ENCODE measurements around the gene MRAS.
"Not testable (repeated sequence)": the region's sequence is repeated elsewhere in the genome, so short reads cannot be mapped to it uniquely, and the experiment has no call there.

The MRAS gene

DNA sequence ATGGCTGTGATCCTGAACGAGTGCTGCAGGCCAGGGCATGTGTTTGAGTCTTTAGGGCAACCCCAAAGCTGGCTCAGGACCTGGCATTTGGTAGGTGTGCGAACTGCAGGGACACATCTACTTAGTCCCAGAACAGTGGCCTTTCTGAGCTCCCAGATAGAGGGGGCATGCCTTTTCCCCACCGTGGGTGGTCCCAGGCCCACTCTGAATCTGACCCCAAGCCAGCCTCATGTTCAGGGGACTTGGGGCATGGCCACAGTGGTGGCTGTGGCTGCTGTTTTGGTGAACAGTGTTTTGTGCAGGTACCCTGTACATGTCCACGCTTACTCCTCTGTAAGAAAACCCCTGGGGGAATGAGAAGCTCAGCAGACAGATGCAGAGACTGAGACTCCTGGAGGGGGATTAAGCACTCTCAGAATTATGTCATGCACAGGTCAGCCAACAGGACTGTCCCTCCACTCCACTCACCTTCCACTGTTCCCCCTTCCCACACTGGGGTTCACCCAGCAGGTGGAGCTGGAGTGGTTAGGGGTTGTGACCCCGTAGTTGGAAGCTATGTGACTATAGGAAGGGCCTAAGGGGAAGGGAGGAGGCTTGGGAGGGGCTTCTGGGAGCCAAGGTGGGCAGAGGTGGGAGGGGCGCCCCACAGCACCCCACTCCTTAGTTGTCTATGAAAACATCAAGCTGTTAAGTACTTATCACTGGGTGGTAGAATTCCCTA is 102.5 kb downstream of the MRAS start:
- DNase-seq, result no peak

DNA sequence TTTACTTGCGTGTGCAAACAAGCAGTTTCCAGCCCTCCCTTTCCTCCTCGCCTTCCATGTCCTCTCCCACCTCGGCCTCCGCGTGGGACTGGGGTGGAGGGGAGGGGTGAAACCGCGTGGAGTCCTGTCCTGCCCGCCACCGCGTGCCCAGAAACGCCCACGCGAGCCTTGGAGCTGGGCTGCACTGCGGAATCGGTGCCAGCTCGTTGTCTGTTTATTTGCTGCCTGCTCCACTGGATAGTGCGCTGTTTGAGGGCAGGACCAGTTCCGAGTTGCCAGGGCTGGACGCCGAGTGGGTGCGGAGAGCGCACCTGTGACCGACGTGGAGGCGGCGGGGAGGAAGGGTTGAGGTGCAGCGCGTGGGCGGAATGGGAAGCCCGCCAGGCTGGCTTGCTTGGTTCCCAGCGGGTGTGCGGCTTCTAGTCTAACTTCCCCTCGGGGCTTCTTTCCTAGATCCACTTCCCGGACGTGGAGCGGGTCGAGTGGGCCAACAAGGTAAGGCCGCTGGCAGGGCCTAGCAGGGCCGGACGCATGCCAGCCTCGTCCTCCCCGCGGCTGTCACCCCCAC is 103.3 kb downstream of the MRAS start:
- no peak for DNase-seq

DNA sequence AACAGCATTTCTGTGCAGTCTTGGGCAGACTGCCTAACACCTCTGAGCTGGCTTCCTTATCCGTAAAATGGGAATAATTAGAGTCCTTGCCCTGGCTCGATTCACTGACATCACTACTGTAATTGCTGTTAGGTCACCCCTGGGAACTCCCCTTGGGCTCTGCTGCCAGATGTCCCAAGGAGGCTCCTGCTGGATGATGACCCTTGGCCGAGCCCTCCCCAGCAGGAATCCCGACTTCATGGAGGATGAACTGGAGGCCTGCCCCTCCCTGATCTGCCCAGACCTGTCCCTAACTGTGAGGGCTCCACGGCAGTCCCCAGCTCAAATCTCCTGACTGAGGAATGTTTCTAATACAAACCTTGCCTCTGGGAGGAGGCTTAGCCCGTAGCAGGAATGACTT is 104.1 kb downstream of the MRAS start:
- DNase-seq, result no peak

DNA sequence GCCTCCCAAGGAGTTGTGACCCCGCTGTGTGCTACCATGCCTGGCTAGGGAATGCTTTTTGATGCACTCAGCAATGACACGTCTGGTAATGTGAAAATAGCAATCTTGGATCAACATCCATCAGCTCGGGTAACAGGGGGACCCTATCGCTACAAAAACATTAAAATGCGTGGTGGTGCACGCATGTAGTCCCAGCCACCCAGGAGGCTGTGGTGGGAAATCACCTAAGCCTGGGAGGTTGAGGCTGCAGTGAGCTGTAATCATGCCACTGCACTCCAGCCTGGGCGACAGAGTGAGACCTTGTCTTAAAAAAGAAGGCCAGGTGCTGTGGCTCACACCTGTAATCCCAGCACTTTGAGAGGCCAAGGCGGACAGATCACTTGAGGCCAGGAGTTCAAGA is 105.6 kb downstream of the MRAS start:
- DNase-seq, result not testable (repeated sequence)
